Gastroesophageal sphincter (tissue), 3 donors: Measurements from ENCODE around the gene SLX9.

Experiments used
- CTCF ChIP-seq, 4 experiments: fragments of 200-600 bp in 2 of 4; fragments of 450-650 bp in 2 of 4; sonication (generic) in 1 of 4; IDR thresholded peaks; one replicate each; pipeline ENCODE4 v1.5.1; 2017 to 2019; ENCODE audit warnings: antibody characterized with exemption in 4 of 4, mild to moderate bottlenecking in 2 of 4, moderate library complexity in 2 of 4
- POLR2AphosphoS5 ChIP-seq: sonication (generic); formaldehyde crosslinking; IDR thresholded peaks from one replicate; pipeline ENCODE4 v1.6.1; 2017; ENCODE audit warnings: antibody characterized with exemption

GRCh38 chr21:45016406-45017038 lies 76.7 kb downstream of the SLX9 start:
- TF ChIP-seq CTCF (IDR thresholded peaks at IDR 0.05) (no peak), POLR2AphosphoS5 (no peak)
